ENCODE data around the gene LRRC2.
"Not testable (repeated sequence)": the region's sequence is repeated elsewhere in the genome, so short reads cannot be mapped to it uniquely, and the experiment has no call there.

Gene LRRC2

DNA sequence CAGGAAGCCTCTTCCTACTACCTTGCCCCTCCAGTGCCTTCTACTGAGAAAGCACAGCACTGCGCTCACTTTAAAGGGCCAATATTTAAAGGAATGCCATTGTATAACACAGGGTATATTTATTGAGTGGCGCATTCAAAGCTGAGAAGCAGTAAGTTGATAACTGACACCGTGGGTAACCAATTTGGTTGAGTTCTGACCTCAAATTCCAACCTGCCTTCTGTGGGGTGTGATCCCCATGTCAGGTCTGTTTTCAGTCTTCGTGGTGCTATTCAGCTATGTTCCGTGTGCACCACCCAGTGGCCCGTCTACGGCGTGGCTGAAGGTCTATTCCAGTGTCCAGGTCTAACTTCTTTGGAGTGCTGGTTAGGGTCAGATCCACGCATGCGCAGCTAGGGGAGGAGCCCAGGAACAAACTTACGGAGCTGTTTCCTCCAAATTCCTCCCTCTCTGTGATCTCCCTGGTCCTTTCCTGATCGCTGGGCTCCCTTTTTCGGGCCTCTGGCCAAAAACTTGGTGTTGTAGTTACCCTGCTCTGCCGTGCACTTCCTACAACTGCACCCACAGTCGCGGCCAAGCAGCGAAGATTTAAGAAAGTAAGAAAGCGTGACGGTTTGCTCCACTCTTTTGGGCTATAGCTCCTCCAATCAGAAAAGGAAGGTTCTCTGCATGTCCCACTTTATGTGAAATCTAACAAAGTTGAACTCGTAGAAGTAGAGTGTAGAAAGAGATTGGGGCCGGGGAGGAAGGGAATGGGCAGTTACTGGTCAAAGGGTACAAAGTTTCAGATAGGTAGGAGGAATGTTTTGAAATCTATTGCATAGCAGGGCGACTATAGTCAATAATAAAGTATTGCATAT lies 7.7 kb downstream of the LRRC2 start:
- DNase-seq (ENCODE audit: low read depth in 1 of 2, low spot score in 1 of 2), result peak; percentile 52 to 55

DNA sequence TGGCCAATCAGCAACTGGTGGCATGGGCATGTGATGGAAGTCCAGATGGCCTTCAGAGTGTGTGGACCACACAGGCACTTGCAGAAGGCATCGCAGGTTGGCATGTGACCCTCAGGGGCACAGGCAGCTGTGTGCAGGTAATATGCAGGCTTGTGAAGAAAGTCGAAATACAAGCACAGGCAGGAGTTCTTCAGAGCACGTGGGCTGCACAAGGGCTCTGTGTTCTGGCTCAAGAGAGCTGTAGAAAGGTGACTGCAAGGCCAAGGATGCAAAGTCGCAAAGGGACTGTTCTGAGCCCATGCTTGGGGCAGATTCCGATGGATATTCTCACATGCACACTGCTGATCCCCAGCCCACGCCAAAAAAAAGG lies 8.3 kb downstream of the LRRC2 start:
- DNase-seq (ENCODE audit: low read depth in 1 of 2, low spot score in 1 of 2), result no peak

DNA sequence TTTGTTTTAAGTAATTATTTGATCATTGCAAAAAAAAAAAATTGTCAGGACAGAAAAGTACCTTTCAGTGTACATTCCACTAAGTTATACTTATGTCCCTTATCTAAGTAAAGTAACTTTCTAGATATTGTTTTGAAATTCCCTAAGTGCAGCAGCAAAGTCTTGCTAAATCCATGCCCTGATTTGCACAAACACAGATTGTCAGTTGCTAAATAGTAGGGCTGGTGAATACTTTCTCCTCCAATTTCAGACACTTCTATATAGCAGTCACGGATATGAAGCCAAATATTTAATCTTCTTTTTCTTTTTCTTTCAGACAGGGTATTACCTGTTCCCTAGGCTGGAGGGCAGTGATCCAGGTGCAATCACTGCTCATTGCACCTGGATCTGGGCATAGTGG lies 12.9 kb downstream of the LRRC2 start:
- no peak for DNase-seq (ENCODE audit: low read depth in 1 of 2, low spot score in 1 of 2)

DNA sequence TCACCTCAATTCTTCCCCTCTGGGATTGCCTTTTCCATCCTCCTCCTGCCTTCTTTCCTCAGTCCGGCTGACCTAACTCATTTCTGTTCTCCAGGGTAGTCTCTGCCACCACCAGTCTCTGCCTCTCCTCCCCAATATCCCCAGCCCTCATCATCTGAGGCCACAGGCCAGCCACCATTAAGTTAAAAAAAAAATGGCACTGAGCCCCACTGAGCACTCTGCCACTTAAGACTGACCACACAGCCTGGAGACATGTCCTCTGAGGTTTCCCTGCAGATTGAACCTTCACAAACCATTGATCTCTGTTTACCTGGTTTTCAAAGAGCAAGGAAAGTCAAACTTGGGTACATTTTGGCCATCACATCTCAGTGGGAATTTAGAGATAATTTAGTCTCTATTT lies 13.6 kb downstream of the LRRC2 start:
- no peak for DNase-seq (ENCODE audit: low read depth in 1 of 2, low spot score in 1 of 2)

DNA sequence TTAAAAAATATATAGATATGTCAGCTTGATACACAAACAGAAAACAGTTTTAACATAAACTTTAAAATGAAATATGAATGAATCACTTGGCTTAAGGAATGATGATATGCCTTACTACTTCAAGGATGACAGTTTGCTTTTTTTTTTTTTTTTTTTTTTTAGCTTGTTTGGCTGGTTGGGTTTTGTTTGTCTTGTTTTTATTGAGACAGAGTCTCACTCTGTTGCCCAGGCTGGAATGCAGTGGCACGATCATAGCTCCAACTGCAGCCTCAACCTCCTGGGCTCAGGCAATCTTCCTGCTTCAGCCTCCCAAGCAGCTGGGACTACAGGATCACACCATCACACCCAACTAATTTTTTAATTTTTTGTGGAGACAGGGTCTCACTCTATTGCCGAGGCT lies 14.5 kb downstream of the LRRC2 start:
- no peak for DNase-seq (ENCODE audit: low read depth in 1 of 2, low spot score in 1 of 2)

DNA sequence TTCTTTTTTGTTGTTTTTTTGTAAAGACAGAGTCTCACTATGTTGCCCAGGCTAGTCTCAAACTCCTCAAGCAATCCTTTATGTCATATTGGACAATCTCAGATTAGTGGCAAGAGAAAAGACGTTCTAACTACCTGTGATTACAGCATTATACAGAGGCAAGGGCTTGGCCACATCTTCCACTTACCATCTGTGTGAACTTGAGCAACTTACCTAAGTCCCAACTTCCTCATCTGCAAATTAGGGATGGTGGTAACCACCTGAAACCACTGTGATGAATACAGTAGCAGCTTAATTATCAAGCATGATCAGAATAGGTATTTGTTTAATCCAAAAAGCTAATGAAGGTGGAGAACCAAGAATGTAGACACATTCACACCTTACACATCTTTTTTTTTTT lies 16.1 kb downstream of the LRRC2 start:
- DNase-seq (ENCODE audit: low read depth in 1 of 2, low spot score in 1 of 2), result no peak

DNA sequence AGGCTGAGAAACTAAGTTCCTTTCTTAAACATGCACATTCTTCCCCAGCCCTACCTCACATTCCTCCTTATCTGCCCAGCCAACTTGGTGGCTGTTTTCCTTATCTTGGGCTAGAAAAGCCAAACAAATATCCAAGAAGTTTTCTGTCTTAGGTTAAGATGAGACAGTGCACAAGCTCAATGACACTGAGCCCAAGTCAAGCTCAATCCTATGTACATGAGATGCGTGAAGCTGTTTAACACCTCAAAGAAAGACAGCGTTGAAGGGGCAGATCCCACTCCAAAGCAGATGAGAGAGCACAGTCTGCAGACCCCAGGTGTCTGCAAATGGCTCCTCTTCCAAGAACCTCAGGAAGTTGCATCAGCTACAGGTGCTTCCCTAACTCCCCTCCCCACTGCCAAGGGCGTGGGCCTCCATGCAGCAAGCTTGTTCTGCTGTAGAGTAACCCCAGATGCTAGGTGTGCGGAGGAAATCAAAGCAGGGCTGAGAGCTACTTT lies 16.6 kb downstream of the LRRC2 start:
- DNase-seq (ENCODE audit: low read depth in 1 of 2, low spot score in 1 of 2), result no peak

DNA sequence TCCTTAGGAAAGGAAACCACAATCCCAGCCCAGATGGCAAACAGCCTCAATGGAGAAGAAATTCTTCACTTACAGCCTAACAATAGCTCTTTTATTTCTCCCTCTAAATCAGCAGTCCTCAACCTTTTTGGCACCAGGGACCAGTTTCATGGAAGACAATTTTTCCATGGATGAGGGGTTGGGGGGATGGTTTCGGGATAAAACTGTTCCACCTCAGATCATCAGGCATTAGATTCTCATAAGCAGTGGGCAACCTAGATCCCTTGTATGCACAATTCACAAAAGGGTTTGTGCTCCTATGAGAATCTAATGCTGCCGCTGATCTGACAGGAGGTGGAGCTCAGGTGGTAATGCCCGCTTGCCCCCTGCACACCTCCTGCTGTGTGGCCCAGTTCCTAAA lies 17.5 kb downstream of the LRRC2 start:
- DNase-seq (ENCODE audit: low read depth in 1 of 2, low spot score in 1 of 2), result not testable (repeated sequence)

DNA sequence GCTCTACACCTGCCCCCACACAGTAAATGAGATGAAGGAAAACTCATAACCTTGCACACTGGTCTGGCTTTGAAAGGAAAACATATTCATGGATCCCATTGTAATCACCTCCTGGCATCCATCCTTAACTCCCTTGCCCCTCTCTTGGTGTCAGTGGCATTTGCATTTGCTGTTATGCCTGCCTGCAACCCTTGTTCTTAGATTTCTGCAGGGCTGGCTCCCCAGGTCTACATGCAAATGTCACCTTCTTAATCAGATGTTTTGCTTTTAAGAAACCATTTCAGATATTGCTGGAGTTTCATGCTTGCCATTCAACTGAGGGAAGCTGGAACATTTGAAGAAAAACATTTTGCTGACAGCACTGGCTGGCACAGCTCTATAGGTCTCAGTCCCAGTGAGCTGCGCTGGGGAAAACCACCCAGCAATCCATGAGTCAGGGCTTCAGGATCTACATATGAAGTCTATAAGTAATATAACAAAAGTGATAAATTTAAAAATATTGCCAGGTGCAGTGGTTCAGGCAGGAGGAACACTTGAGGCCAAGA lies 19.1 kb downstream of the LRRC2 start:
- no peak for DNase-seq (ENCODE audit: low read depth in 1 of 2, low spot score in 1 of 2)

DNA sequence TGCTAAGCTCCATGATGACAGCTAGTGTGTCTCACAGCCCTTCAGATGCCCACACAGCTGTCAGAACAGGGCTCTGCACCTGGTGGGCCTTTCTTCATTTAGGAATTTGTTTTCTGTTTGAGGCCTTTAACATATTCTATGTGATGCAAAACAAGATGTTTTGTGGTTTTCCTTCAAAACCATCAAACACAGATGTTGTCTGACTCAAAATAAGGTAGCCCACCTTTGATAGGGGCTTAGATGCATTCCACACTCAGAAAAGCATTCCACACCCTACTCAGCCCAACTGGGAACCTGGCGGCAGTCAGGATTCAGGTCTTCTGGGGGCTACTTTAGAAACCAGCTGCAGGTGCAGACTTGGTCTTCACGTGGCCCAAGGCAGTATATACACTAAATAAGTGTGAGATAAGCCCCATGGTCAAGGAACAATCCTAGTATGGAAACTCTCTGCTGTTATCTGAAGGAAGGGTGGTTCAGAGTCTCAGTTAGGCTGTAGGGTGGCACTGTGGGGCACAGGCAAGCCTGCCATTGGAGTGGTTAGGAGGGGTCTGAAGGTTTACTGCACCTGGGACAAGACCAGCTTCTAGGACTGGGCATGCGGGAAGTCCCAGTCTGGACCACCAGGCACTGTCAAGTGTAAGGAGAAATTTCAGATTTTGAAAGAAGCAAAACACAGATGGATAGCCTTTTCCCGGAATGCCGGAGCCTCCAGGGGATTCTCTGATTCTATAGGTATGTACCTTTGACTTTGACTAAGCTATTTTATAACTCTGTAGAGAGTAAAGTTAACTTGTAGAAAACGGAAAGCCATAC lies 20.1 kb downstream of the LRRC2 start:
- no peak for DNase-seq (ENCODE audit: low read depth in 1 of 2, low spot score in 1 of 2)

DNA sequence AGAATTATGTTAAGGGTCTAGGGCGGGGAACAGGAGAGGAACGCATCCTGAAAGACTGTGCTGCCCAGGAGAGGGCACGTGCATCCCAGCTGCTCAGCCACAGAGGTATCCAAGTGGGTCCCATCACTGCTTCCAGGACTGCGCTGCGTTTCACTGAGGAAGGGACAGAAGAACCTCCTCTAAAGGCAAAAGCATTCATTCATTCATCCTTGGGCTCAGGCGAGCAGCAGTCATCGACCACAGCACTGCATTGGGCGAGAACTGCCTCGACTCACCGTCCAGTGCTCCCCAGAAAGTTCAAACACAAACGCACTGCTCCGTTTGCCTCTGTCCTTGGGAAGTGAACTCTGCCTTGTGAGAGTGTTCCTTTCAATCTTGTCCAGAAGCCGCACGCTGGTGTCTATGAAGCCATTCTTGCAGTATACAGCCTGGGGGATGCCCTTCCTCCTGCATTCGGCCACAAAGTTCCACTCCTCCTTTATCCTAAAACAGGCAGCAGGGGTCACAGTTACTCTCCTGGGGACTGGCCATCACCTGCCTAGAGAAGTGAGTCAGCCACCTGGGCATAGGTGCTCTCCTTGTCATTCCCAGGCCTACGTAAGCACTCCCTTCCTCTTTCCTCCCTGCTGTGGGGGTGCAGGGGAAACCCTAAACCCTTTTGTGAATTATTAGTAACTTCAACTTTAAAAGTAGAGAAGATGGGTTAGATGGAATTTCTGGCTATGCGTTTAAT lies 21.2 kb downstream of the LRRC2 start:
- DNase-seq (ENCODE audit: low read depth in 1 of 2, low spot score in 1 of 2), result no peak

DNA sequence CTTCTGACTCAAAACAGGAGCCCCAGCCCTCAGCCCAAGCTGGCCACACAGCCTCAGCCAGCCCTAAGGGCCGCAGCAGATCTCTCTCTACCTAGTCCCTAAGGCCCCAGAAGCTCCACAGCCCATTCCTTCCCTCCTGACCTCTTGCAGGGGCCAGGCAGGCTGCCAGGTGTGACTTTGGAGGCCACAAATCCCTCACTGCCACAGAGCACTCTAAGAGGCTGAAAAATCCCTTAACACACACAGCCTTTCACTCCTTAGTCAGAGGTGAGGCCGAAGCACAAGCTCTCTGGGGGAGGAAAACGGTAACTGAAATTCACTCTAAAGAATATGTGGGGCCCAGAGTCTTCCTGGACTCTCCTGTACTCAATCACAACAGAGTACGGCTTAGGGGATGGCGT lies 23.3 kb downstream of the LRRC2 start:
- DNase-seq (ENCODE audit: low read depth in 1 of 2, low spot score in 1 of 2), result no peak

DNA sequence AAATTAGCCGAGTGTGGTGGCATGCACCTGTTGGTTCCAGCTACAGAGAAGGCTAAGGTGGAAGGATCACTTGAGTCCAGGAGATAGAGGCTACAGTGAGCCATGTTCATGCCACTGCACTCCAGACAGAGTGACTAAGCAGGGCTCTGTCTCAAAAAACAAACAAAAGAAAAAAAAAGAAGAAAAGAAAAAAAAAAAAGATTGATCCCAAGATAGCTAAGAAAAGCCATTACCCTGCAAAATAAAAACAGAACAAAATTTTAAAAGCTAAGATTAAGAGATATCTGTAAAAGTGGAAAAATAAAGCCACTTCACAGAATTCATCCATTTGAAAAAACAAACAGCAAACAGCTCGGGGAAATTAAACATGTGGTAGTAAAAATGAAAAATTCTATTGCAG lies 23.8 kb downstream of the LRRC2 start:
- DNase-seq (ENCODE audit: low read depth in 1 of 2, low spot score in 1 of 2), result no peak

DNA sequence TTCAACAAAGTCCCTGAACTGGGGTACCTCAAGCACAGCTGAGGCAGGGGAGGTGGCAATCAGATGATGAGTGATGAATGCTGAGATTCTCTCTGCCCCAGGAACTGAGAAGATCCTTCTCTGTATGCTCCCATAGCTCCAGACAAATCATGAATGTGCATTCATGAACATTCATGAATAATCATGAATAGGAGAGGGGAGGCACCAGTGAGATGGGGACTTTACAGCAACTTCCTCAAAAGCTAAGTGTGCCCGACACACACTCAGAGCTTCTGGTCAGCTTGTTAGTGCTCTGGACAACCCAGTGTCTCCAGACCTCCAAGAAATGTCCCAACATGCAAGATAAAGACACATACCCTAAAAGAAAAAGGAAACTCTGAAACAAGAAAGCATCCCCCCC lies 24.3 kb downstream of the LRRC2 start:
- no peak for DNase-seq (ENCODE audit: low read depth in 1 of 2, low spot score in 1 of 2)

DNA sequence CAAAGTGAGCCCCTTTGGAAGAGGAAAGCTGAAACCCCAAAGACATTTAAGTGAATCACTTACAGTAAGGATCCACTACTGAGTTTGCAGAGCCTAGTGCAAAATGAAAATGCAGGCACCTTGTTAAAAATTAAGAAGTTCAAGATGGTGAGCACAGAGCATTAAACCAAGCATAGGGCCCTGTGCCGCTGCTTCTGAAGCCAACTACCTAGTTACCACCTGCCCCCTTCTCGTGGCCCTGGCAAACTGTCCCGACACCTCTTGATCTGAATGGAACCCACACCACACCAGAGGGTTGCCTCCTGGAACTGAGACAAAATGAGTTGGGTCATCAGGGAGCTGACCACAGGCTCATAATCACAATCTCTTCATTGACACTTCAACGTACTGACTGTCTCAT lies 25.6 kb downstream of the LRRC2 start:
- no peak for DNase-seq (ENCODE audit: low read depth in 1 of 2, low spot score in 1 of 2)

DNA sequence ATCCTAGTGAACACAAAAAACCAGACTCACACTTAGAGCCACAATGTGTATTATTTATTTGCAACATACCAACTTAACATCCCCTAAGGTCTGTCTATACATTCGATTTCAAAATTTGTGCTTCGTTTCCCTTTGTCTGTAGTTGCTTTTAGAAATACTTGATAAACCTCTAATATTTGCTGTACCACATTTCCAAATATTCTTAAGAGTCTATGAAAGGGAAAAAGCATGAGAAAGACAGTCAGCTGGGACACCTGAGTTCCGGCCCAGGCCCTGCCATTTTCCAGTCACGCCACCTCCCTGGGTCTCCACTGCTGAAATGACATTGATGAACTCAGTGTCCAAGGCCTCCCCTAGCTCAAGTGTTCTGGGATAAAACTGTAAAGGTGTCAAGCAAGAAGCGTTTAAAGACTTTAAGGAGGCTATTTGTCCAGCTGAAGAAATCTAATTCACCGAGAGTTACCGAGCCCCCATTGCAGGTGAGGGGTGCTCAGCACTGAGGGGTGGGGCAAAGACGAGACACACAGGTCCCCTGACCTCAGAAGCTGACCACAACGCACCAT lies 26.6 kb downstream of the LRRC2 start:
- DNase-seq (ENCODE audit: low read depth in 1 of 2, low spot score in 1 of 2), result no peak

DNA sequence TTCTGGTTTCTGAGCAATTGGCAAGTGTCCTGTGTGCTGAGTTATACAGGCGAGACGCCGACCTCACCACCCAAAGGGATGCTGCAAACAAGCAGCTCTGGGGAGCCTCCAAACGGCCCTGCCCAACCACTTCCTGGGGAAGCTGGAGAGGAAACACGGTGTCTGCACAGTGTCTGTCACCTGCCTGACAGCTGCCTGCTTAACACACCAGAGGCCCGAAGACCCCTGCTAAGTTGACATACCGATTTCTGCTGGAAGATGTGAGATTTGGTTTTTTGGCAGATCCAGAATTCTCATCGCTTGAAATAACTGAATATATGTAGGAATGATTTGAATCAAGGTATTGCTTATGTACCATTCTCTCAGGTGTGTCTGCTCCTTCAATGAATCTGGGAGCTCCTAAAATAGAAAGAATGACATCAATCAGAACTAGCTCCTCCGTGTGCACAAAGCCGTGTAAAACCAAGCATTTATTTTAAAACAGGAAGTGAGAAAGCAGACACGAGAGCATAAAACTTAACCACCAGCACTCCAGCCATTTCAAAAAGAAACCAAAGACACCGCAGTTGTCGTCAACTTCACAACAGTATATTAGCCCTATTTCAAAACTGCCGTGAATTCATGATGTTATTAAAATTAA lies 27.2 kb downstream of the LRRC2 start:
- DNase-seq (ENCODE audit: low read depth in 1 of 2, low spot score in 1 of 2), result peak; percentile 64 to 78

DNA sequence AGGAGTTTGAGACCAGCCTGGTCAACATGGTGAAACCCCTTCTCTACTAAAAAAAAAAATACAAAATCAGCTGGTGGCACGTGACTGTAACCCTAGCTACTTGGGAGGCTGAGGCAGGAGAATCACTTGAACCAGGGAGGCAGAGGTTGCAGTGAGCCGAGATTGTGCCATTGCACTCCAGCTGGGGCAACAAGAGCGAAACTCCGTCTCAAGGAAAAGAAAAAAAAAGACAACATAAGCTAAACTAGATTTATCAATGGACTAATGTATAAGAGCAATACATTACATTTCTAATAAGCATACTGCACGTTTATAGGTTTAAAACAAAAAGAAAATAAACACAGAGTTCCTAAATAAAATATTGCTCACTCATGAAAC lies 27.7 kb downstream of the LRRC2 start:
- DNase-seq (ENCODE audit: low read depth in 1 of 2, low spot score in 1 of 2), result not testable (repeated sequence)

DNA sequence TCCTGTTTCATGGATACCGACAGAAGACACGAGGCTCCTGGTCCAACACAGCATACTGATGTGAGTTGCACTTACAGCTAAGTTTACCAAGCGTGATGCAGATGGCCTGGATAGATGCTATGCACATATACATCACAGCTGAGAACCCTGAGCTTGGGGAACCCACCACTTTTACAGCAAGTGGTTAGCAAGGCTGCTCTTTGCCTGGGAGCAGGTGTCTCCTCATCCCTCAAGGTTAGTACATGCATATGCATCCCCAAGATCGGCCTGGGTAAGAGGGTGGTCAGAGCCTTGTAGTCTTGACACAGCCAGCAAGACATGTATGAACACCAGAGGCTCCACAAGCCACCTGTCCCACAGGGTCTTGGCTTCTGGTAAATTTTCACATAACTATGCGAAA lies 28.3 kb downstream of the LRRC2 start:
- DNase-seq (ENCODE audit: low read depth in 1 of 2, low spot score in 1 of 2), result no peak

DNA sequence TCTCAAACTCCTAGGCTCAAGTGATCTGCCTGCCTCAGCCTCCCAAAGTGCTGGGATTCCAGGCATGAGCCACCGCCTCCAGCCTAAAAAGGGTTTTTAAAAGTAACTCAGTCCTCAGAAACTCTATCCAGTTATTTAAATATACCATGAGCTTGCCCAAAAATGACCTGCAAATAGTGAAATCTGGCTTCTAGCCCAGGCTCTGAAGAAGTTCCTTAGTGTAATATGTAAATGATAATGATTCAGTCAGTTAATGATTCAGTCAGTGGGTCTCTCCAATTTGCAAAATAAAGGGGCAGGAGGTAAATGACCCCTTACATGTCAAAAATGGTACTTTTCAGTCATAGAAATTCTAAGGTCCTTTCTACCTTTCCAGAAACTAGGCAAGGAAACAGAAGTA lies 28.8 kb downstream of the LRRC2 start:
- no peak for DNase-seq (ENCODE audit: low read depth in 1 of 2, low spot score in 1 of 2)

DNA sequence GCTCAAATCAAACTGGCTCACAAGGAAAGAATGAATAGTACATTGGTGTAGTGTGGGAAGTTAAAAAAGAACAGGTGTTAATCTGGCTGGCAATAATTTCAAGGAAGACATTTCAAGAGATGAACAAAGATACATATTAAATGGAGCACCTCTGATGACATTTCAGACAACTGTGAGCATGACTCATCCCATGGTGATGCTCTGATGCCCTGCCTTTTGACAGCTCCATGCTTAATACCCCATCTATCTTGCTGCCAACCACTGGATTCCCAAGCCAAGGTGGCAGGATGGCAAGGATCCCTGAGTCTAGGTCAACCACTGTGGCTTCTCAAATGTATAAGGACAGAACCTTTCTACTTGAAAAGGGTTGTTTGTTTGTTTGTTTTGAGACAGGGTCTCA lies 29.3 kb downstream of the LRRC2 start:
- DNase-seq (ENCODE audit: low read depth in 1 of 2, low spot score in 1 of 2), result no peak

All from activated T-helper 1 cell treated with anti-CD3 and anti-CD28 coated beads, Interleukin-2, amount 50 U/mL, for 16 hours (primary cell).